SK-N-SH (cell line): Measurements from ENCODE around the gene RAP1GAP. TPM values are rescaled to one million over a fixed set of nuclear protein-coding genes. Genes with fewer than 3 reads are reported as not detected.

Source experiments
- CTCF ChIA-PET: fragments of 300-600, 350-600 bp; formaldehyde crosslinking; extraction: SDS; loops from one replicate; lab custom pipeline; 2021; lab: Yijun Ruan, JAX
- POLR2A ChIA-PET: fragments of 350-600 bp; sonication (Branson Sonifier 250); formaldehyde crosslinking; extraction: SDS; loops from one replicate; lab custom pipeline; 2020; ENCODE audit warnings: antibody characterized with exemption, inconsistent platforms; lab: Yijun Ruan, JAX
- DNase-seq: peaks from one replicate; pipeline ENCODE4 v3.0.0; 2012
- H2AFZ ChIP-seq: fragments of 200-600 bp; sonication (generic); 2 replicates; pipeline ENCODE4 v1.8.1; 2016; ENCODE audit warnings: antibody characterized with exemption, mild to moderate bottlenecking, low read depth
- H3F3A ChIP-seq: fragments of 200-600 bp; sonication (generic); replicated peaks from 2 replicates; pipeline ENCODE3; 2016; ENCODE audit warnings: antibody characterized with exemption, mild to moderate bottlenecking; ENCODE audit not compliant: insufficient read depth
- H3K27ac ChIP-seq, 2 experiments: fragments of 200-500 bp in 1 of 2; fragments of 200-600 bp in 1 of 2; sonication (Bioruptor generic) in 1 of 2; sonication (generic), shearing (Covaris generic) in 1 of 2; 2 replicates each; pipeline versions ENCODE4 v1.5.1 to v1.6.1; 2014 to 2016; ENCODE audit warnings: low read depth in 2 of 2, inconsistent platforms in 1 of 2, low read length in 1 of 2, mild to moderate bottlenecking in 1 of 2, mixed read lengths in 1 of 2
- H3K27me3 ChIP-seq: fragments of 200-600 bp; sonication (generic), shearing (Covaris generic); 2 replicates; pipeline ENCODE4 v1.6.1; 2016; ENCODE audit warnings: mixed run types; ENCODE audit not compliant: insufficient read depth
- H3K36me3 ChIP-seq, 2 experiments: fragments of 200-500 bp in 1 of 2; fragments of 200-600 bp in 1 of 2; sonication (Bioruptor generic) in 1 of 2; sonication (generic) in 1 of 2; replicated peaks in 1 of 2; 2 replicates each; pipeline versions ENCODE3 to v1.5.1; 2014 to 2016; ENCODE audit warnings: low read length in 1 of 2, mild to moderate bottlenecking in 1 of 2; ENCODE audit not compliant: insufficient read depth in 2 of 2, control insufficient read depth in 1 of 2
- H3K4me1 ChIP-seq, 2 experiments: fragments of 200-500 bp in 1 of 2; fragments of 200-600 bp in 1 of 2; sonication (Bioruptor generic) in 1 of 2; sonication (generic), shearing (Covaris generic) in 1 of 2; 2 replicates each; pipeline versions ENCODE4 v1.5.1 to v1.6.1; 2014 to 2016; ENCODE audit warnings: low read depth in 1 of 2, low read length in 1 of 2, mixed run types in 1 of 2; ENCODE audit not compliant: insufficient read depth in 2 of 2, control insufficient read depth in 1 of 2
- H3K4me2 ChIP-seq: fragments of 200-600 bp; sonication (generic), shearing (Covaris generic); 2 replicates; pipeline ENCODE4 v1.6.1; 2017; ENCODE audit warnings: mixed run types
- H3K4me3 ChIP-seq, 2 experiments: fragments of 200-500 bp in 1 of 2; fragments of 200-600 bp in 1 of 2; sonication (Bioruptor generic) in 1 of 2; sonication (generic), shearing (Covaris generic) in 1 of 2; 2 replicates each; pipeline versions ENCODE4 v1.5.1 to v1.8.1; 2014 to 2016; ENCODE audit warnings: low read depth in 2 of 2, inconsistent platforms in 1 of 2, low read length in 1 of 2, mild to moderate bottlenecking in 1 of 2, mixed read lengths in 1 of 2, moderate library complexity in 1 of 2
- H3K79me2 ChIP-seq: fragments of 200-600 bp; sonication (generic); 2 replicates; pipeline ENCODE4 v1.8.1; 2017; ENCODE audit warnings: mild to moderate bottlenecking; ENCODE audit not compliant: insufficient read depth
- H3K9ac ChIP-seq: fragments of 200-600 bp; sonication (generic); 2 replicates; pipeline ENCODE4 v1.6.1; 2017; ENCODE audit warnings: mixed run types
- H3K9me2 ChIP-seq: fragments of 200-600 bp; sonication (generic); 2 replicates; pipeline ENCODE4 v1.6.1; 2017; ENCODE audit warnings: mixed run types
- H3K9me3 ChIP-seq: fragments of 200-600 bp; sonication (generic); 2 replicates; pipeline ENCODE4 v1.6.1; 2017; ENCODE audit warnings: mixed run types, mild to moderate bottlenecking, moderate library complexity
- H4K20me1 ChIP-seq: fragments of 200-600 bp; sonication (generic); 2 replicates; pipeline ENCODE4 v1.6.1; 2017; ENCODE audit warnings: mild to moderate bottlenecking, mixed run types; ENCODE audit not compliant: insufficient read depth
- ELF1 ChIP-seq: IDR thresholded peaks from 2 replicates; pipeline ENCODE4 v1.4.0; 2012
- FOSL2 ChIP-seq: IDR thresholded peaks from 2 replicates; pipeline ENCODE4 v1.4.0; 2012; ENCODE audit warnings: low read depth, mild to moderate bottlenecking, moderate library complexity, borderline replicate concordance
- FOXJ3 ChIP-seq: sonication (generic); formaldehyde crosslinking; IDR thresholded peaks from 2 replicates; pipeline ENCODE4 v1.5.1; 2020; ENCODE audit warnings: mild to moderate bottlenecking, missing genetic modification reagents
- GABPA ChIP-seq: IDR thresholded peaks from 2 replicates; pipeline ENCODE4 v1.4.0; 2012; ENCODE audit warnings: low read depth, mild to moderate bottlenecking
- GATA2 ChIP-seq: sonication (generic); formaldehyde crosslinking; IDR thresholded peaks from 2 replicates; pipeline ENCODE4 v1.5.0; 2020; ENCODE audit warnings: mild to moderate bottlenecking, missing genetic modification reagents
- MAX ChIP-seq: IDR thresholded peaks from 2 replicates; pipeline ENCODE4 v1.4.0; 2012; ENCODE audit warnings: low read depth
- NFIC ChIP-seq: IDR thresholded peaks from 2 replicates; pipeline ENCODE4 v1.4.0; 2012; ENCODE audit warnings: borderline replicate concordance
- NRF1 ChIP-seq: IDR thresholded peaks from 2 replicates; pipeline ENCODE4 v1.6.1; 2012; ENCODE audit warnings: low read depth, mild to moderate bottlenecking, low read length
- POLR2AphosphoS5 ChIP-seq: IDR thresholded peaks from 2 replicates; pipeline ENCODE4 v1.6.1; 2012; ENCODE audit warnings: low read depth, low read length
- RCOR1 ChIP-seq: fragments of 150-350 bp; IDR thresholded peaks from 2 replicates; pipeline ENCODE4 v1.6.1; 2017; ENCODE audit warnings: antibody characterized with exemption, low read length
- REST ChIP-seq: IDR thresholded peaks from 2 replicates; pipeline ENCODE4 v1.6.1; 2012; ENCODE audit warnings: mild to moderate bottlenecking, low read depth, low read length, moderate library complexity
- RFX5 ChIP-seq: IDR thresholded peaks from 2 replicates; pipeline ENCODE4 v1.6.1; 2012; ENCODE audit warnings: mild to moderate bottlenecking, improper control_type of control experiment, low read length
- RXRA ChIP-seq: IDR thresholded peaks from 2 replicates; pipeline ENCODE4 v1.4.0; 2012; ENCODE audit warnings: low read depth, mild to moderate bottlenecking, borderline replicate concordance
- SIN3A ChIP-seq: IDR thresholded peaks from 2 replicates; pipeline ENCODE4 v1.6.1; 2012; ENCODE audit warnings: low read depth, mild to moderate bottlenecking, low read length, moderate library complexity, borderline replicate concordance
- SMC3 ChIP-seq: IDR thresholded peaks from 2 replicates; pipeline ENCODE4 v1.6.1; 2012; ENCODE audit warnings: low read depth, low read length, improper control_type of control experiment
- TAF1 ChIP-seq: IDR thresholded peaks from 2 replicates; pipeline ENCODE4 v1.6.1; 2012; ENCODE audit warnings: low read depth, mild to moderate bottlenecking, low read length, moderate library complexity, borderline replicate concordance
- TEAD4 ChIP-seq: IDR thresholded peaks from 2 replicates; pipeline ENCODE4 v1.4.0; 2012; ENCODE audit warnings: mild to moderate bottlenecking, borderline replicate concordance; ENCODE audit not compliant: insufficient read depth
- USF1 ChIP-seq: IDR thresholded peaks from 2 replicates; pipeline ENCODE4 v1.4.0; 2012; ENCODE audit warnings: low read depth, borderline replicate concordance
- YY1 ChIP-seq: IDR thresholded peaks from 2 replicates; pipeline ENCODE4 v1.4.0; 2012; ENCODE audit warnings: low read depth, mild to moderate bottlenecking
- WGBS: methylation state at CpG from one replicate; pipeline ENCODE4 v1.1.6; 2017; ENCODE audit warnings: low lambda C conversion rate; 5-methylcytosine and 5-hydroxymethylcytosine counted together
- polyA plus RNA-seq, 3 experiments: library from polyadenylated mRNA; depleted of rRNA; stranded (reverse); fragments of >200 nt; gene quantifications; 2 replicates each; pipeline ENCODE4 v1.2.3, GENCODE V29; 2012
- TF ChIP-seq, protein P1 (sequence below): IDR thresholded peaks from 2 replicates; pipeline ENCODE4; 2012

RAP1GAP gene
- polyA plus RNA-seq, 1 of the 3 experiments (the other 2 are of a cell fraction) = 0.99 TPM

GRCh38 chr1:21603177-21604138 is 65.7 kb downstream of the RAP1GAP start:
- Histone ChIP-seq H3K4me3 (no peak overlapping the region), H3F3A (no peaks in the 10 kb centered on the region)
- TF ChIP-seq TAF1 (no peak), REST (no peak), RXRA (no peak), SIN3A (no peak), RCOR1 (no peak), RFX5 (no peak), NFIC (no peak), ELF1 (no peak)
- TF ChIP-seq, all 33 proteins: peak for 0
- no peak overlapping the region for H2AFZ ChIP-seq
- no peaks in the 10 kb centered on the region for H3K79me2 ChIP-seq
- no peaks in the 10 kb centered on the region for H3K9me2 ChIP-seq
- H3K4me1 ChIP-seq = no peaks in the 10 kb centered on the region
- H3K27ac ChIP-seq = no peak overlapping the region
- no peaks in the 10 kb centered on the region for H3K36me3 ChIP-seq
- WGBS = 79% methylated on average over 27 of the region's 39 CpGs
- CTCF ChIA-PET = no interaction called here
- H3K4me2 ChIP-seq = no peak overlapping the region
- no peak overlapping the region for H3K9ac ChIP-seq
- no peaks in the 10 kb centered on the region for H3K27me3 ChIP-seq
- no peak for DNase-seq
- no peaks in the 10 kb centered on the region for H3K9me3 ChIP-seq
- POLR2A ChIA-PET = interaction anchor here (0.7 kb wide), 1 partner anchor 34 kb away, joined by 3 read pairs; no protein-coding TSS in a partner anchor
- no peaks in the 10 kb centered on the region for H4K20me1 ChIP-seq

DNA sequence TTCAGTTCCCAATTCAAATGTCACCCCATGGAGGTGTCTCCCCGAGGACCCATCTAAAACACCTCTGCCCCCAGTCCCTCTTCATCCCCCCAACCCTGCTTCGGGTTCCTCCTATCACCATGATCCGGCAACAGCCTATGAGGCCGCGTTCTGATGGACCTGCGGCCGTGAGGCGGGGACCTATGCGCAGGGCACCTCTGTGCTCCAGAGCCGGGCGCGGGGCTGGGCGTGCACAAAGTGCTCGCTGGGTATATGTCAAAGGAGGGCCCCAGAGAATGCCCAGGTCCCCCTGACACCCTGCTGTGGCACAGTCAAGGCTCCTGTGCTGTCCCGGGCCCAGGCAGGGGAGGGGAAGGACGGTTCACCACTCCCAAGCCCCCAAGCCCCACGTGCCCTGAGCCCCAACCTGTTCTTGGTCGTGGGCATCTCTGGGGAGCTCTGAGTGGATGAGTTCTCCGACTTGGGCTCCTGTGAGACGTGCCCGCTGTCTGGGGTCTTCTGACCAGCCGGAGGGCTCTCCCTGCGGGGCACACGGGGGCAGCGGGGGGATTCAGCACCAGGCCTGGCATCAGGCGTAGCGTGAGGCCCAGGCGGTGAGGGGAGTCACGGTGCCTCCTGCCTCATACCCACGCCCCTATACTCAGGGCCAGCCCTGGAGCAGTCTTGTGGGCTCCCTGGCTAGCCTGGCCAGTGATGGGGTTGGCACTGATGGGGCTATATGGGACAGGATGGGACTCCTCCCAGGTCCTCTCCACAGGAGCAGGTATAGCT is 67.7 kb downstream of the RAP1GAP start:
- CTCF ChIA-PET = no interaction called here
- Histone ChIP-seq H2AFZ (no peak overlapping the region), H3K4me3 (no peak overlapping the region), H3K4me1 (peaks cover 0 to under 1% of the 10 kb centered on the region in 2 experiments; a peak in 1 of 4 replicates), H3K9me3 (no peaks in the 10 kb centered on the region), H3K9me2 (no peaks in the 10 kb centered on the region), H3K9ac (no peak overlapping the region), H3K79me2 (no peaks in the 10 kb centered on the region), H3F3A (no peaks in the 10 kb centered on the region), H3K36me3 (no peaks in the 10 kb centered on the region), H3K4me2 (no peak overlapping the region), H3K27me3 (no peaks in the 10 kb centered on the region), H3K27ac (no peak overlapping the region), H4K20me1 (no peaks in the 10 kb centered on the region)
- POLR2A ChIA-PET = no interaction called here
- 75% methylated on average over 10 of the region's 30 CpGs for WGBS
- DNase-seq = no peak
- TF ChIP-seq USF1 (no peak), NRF1 (no peak), POLR2AphosphoS5 (no peak), FOXJ3 (no peak), SMC3 (no peak), NFIC (no peak), MAX (no peak), TEAD4 (no peak), YY1 (no peak), RCOR1 (no peak), GATA2 (no peak), GABPA (no peak), FOSL2 (no peak)
- TF ChIP-seq, protein P1, sequence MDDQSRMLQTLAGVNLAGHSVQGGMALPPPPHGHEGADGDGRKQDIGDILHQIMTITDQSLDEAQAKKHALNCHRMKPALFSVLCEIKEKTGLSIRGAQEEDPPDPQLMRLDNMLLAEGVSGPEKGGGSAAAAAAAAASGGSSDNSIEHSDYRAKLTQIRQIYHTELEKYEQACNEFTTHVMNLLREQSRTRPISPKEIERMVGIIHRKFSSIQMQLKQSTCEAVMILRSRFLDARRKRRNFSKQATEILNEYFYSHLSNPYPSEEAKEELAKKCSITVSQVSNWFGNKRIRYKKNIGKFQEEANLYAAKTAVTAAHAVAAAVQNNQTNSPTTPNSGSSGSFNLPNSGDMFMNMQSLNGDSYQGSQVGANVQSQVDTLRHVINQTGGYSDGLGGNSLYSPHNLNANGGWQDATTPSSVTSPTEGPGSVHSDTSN = no peak
